ENCODE data around the gene MGLL.
"Not testable (repeated sequence)": the region's sequence is repeated elsewhere in the genome, so short reads cannot be mapped to it uniquely, and the experiment has no call there.

MGLL gene

DNA sequence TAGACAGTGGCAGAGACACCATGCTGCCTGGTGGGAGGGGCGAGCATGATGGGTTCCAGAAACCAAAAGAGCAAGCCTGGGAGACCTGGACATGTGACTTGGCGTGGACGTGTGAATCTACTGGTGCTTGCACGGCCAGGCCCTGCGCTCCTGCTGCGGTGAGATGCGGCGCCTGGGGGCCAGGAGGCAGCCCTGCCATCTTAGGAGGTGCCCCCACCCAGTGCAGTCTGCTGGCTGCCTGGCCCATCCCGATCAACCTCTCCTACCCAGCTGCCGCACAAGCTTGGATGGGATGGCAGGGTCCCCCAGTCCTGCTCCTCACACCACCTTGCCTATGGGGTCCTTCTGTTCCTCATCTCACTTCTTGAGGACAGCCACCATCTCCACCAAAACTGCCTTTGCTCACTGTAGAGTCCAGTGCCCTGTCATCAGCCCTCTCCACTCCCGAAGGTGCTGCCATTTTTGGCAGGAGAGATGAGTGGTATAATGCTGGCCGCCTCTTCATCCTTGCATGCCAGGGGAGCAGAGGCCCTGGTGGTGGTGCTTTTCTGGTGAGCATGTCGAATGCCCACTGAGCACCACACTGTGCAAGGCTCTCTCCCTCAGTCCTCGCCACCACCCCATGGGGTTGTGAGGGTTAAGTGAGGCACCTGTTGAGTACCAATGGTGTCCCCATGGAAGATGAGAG is 152.6 kb downstream of the MGLL start:
- DNase-seq, result no peak

DNA sequence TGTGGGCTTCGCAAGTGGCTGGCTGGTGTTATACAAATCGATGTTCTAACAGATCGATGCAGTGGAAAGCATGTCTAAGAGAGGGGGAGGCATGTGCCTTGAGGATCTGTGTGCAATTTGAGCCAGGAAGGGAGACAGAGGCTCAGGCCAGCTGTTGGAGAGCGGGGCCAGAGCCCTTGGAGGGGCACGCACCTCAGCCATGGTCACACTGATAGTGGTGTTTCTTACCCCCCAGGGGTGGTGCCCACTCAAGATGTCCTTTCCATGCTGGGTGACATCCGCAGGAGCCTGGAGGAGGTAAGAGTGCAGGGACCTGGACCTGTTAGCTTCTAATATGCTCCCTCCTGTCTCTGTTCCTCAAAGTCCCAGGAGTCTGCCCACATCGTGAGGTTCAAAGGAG is 153.4 kb downstream of the MGLL start:
- DNase-seq, result no peak

DNA sequence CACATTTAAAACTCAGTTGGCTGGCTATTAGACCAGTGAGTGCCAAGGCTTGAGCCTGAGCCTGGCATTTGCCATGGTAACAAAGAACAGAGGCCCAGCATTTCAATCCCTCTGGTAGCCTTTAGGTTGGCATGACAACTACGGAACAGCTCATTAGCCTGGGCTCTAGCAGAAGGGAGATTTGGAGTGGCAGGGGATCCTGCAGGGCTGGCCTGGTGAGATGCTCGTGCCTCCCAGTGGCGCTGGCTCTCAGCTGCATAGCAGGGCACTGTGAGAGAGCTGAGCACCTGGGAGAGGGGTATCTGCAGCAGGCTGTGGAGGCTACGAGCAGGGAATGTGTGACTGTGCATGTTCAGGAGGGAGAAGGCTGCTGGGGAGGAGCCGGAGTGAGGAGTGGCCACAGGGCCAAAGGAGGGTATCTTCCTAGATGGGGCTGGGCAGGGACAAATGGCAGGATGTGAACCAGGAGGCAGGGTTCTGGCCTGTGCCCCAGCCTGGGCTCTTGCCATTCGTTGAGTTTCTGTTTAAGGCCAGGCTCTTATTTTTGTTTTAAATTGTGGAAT is 155.1 kb downstream of the MGLL start:
- no peak for DNase-seq

DNA sequence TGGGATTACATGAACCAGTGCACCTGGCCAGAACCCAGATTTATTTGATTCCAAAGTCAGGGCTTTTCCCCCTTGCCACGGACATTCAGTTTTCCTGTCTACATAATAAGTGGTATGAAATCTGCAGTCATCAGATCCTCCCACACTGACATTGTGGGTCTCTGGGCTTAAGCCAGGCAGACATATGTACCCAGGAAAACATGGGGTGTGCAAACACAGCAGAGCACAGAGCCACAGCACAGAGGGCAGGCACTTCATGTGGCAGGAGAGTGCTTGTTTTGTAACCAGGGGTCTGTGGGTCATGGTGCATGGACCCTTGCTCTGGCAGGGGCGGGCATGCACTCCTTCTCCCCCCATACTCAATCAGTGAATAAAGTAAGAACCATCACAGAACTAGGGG is 155.6 kb downstream of the MGLL start:
- DNase-seq, result no peak

DNA sequence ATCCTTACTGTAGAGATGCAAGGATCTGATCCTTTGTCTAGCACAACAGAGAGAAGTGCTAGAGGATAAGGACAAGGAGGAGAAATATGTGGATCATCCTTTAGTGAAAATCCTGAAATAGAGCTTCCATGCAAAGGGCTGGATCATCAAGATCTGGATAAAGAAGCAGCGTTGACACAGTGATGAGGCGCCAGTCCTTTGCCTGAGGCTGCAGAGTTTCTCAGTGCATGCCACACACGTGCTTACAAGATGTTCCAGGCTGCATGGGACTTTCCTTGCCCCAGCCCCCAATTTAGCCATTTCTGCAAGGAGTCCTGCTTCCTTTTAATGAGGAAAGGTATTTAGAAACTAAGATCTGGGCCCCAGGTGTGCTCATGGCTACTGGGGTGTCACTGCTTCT is 156.7 kb downstream of the MGLL start:
- DNase-seq, result no peak

DNA sequence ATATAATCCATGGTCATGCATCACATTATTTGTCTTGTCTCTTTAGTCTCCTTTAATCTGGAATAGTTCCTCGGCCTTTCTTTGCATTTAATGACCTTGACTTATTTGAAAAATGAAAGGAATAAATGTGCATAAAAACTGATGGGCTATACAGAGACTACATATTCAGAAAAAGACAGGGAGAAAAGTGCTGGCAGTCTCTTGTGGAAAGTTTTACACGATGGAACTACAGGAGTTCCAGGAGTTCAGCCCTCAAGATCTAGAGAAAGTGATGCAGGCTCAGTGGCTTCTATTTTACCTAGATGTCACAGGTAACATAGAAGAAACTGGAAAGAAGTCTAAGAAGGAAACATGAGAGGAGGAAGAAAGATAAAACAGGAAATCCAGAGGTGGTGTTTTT is 157.2 kb downstream of the MGLL start:
- DNase-seq, result no peak

DNA sequence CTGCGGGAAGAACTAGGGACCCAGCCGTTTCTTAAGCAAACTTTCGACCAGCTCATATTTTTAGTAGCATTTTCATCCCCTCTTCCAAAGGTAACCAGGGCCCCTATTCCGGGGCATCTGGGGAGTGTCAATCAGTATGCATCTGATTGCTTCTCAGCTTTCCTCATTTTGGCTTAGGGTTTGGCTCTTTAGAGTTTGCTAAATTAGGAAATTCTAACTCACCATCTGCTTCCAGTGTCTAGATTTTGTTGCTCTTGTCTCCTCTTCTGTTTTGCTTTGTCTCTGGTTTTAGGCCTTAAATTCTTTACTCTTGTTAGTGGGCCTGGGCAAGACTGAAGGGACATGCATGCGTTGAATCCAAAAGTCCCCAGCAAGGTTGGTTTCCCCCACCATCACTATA is 159.2 kb downstream of the MGLL start:
- DNase-seq, result no peak

DNA sequence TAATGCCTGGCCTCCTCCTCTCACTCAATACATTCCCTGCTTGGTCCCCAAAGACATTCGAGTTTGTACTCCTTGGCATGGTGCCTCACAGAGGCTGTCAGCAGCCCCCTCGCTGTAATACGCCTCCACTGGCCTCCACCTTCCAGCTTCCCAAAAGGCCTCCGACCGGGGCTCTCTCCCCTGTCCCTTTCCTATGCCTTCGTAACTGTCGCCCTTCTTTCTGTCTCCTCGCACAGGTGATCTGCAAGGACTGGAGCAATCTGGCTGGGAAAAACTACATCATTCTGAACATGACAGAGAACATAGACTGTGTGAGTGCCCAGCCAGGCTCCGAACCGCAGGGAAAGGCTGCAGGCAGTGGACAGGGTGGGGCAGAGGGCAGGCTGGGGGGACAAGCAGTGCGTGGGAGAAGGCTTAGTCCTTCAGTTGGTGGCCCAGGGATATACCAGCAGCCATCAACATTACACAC is 160.3 kb downstream of the MGLL start:
- no peak for DNase-seq

DNA sequence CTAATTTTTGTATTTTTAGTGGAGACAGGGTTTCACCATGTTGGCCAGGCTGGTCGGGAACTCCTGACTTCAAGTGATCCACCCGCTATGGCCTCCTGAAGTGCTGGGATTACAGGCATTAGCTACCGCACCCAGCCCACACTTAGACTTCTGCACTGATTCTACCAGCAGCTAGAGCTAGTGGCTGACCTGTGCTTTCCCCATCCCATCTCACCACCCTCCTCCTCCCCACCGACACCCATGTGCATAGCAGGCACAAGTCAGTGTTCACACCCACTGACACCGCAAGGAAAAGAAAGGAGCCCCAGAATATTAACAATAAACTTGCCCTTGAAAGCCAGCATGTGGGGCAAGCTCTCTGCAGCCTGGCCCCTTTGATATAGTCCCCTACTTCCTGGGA is 160.7 kb downstream of the MGLL start:
- no peak for DNase-seq

DNA sequence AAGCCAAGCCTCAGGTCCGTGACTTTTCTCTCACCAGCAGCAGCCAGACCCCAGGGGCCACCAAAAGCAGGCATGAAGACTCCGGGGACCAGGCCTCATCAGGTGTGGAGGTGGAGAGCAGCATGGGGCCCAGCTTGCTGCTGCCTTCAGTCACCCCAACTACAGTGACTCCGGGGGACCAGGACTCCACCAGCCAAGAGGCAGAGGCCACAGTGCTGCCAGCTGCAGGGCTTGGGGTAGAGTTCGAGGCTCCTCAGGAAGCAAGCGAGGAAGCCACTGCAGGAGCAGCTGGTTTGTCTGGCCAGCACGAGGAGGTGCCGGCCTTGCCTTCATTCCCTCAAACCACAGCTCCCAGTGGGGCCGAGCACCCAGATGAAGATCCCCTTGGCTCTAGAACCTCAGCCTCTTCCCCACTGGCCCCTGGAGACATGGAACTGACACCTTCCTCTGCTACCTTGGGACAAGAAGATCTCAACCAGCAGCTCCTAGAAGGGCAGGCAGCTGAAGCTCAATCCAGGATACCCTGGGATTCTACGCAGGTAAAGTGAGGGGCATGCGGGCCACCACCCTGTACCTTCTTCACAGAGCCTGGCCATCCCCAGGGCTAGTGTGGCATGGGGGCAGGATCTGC is 161.6 kb downstream of the MGLL start:
- DNase-seq, result no peak

DNA sequence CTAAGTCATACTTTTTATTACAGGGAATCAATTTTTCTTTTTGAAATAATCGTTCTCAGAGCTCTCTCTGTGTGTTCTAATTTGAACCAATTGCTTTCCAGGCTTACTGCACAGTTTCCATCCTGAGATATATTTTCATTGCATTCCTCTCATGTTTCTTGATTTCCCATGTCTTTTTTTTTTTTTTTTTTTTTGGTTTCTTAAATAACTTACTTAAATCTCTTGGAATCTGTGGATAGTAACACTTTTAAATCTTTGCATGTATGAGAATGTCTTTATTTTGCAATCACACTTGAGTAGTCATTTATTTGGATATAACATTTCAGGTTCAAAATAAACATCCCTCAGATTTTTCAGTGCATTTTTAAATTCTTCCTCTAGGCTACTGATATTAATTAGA is 164.1 kb downstream of the MGLL start:
- no peak for DNase-seq

DNA sequence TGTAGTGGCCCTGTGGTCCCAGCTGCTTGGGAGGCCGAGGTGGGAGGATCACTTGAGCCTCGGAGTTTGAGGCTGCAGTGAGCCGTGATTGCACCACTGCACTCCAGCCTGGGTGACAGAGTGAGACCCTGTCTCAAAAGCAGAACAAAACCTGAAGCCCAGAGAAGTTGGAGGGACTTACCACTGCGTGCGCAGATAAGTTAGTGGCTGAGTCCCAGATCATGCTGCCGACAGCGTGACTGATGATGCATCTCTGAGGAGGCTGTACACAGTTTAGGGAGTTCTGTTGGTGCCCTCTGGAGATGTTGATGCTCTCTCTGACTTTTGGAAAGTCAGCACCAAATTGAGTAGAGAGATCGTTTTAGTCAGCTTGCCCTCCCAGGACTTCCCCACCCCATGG is 165.4 kb downstream of the MGLL start:
- no peak for DNase-seq

DNA sequence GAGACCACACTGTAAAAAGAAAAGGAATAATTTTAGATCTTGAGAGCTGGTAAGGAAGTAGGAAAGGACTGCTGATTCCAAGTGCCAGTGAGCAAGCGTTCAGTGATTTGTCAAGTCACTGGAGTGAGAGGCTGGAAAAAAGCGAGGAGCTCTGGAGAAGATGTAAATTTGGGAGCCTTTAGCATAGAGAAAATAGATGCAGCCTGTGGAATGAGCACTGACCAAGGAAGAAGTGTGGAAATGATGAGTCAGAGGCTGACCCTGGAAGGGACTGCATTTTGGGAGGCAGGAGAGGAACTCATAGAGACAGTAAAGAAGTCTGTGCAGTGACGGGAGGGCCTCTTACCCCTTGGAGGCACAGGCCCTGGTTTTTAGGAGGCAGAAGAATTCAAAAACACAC is 166.7 kb downstream of the MGLL start:
- no peak for DNase-seq

DNA sequence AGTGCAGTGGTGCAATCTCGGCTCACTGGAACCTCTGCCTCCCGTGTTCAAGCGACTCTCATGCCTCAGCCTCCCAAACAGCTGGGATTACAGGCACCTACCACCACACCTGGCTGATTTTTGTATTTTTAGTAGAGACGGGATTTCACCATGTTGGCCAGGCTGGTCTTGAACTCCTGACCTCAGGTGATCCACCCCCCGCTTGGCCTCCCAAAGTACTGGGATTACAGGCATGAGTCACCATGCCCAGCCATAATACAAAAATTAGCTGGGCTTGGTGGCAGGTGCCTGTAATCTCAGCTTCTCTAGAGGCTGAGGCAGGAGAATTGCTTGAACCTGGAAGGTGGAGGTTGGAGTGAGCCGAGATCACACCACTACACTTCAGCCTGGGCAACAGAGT is 167.3 kb downstream of the MGLL start:
- DNase-seq, result not testable (repeated sequence)

DNA sequence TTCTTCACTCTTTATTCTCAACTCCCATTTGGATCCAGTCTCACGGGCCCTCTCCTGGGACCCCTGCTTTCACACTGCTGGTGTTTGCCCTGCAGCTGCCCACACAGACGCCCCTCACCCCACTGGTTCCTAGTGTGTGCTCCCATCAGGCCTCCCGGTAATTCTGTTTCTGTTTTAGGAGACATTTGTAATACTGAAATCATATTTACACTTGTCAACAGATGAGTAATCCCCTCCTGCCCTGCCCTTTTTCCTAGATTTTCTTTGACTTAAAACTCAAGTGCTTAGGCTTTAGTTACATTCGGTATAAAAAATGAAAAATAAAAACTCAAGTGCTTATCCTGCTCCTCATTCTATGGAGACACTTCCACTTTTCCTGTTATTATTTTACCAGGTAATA is 167.9 kb downstream of the MGLL start:
- no peak for DNase-seq

DNA sequence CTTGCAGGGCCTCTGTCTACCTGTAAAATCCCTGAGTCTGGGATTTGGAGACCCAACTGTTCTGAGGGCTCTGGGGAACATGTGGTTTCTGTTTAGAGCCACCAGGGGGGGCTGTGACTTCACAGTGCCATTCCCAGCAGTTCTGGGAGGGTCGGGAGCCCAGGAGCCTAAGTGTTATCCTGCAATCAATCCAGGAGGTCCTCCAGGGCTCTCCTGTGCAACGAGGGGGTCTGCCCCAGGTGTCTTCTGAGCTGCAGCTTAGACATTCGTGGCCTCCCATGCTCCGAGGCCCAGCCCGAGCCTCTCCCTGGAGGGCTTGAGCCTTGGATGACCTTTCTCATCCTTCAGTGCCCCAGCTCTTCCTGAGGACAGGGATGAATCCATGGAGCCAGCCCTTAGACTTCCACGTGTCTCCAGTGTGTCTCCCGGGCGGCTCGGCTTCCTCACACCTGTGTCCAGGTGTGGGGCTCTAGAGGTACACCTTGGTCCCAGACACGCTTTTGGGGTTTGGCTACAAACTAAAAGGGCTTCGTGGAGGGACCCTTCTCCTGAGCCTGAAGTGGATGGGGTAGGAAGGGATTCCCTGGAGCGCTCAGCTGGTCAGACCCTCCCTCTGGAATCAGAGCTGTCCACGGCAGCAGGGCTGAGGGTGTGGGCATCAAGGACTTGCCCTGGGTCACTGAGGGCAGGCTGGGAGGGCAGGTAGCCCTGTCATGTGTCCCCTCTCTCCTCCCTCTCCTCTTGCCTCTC is 169.9 kb downstream of the MGLL start:
- no peak for DNase-seq

DNA sequence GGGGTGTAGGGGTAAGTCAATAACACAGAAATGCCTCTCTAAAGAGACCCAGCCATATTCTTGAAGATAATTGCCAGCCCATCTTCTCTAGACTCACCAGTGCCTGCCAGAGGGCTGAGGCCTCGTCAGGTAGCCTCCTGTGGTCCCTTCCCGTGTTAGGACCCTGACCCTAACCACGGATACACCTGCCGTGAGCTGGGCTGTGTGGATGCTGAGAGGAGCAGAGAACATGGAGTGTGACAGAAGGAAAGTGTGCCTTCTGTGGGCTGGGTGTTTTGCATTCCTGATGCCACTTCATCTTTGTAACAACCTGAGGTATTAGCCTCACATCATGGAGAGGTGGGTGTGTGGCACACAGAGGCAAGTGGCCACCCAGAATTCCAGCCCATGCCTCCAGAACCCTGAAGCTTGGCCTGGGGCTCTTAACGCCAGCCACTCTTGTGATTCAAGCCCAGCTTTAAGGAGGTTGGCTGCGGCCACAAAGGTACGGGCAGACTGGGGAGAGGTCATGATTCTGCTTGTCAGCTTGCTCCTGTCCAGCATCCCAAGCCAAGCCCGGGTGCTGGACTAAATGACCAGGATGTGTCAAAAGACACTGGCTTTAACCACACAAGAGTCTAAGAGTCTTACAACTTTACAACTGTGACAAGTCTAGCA is 170.7 kb downstream of the MGLL start:
- DNase-seq, result no peak

DNA sequence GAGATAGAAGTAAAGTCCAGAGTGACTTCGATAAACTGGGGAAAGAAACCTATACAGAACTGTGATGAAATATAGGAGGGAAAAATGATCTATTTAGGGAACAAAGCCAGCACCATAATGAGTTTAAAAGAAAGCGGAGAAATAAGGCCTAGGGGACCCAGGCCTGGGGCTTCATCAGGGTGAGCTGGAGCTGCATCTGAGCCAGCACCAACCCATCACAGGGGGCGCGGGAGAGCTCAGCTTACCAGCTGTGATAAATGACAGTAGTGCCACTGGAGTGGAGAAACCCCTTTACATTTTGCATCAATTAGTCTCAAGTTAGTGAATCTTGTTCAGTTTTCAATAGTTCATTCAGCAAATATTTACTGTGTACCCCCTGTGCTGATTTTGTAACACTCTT is 172.1 kb downstream of the MGLL start:
- DNase-seq, result no peak

DNA sequence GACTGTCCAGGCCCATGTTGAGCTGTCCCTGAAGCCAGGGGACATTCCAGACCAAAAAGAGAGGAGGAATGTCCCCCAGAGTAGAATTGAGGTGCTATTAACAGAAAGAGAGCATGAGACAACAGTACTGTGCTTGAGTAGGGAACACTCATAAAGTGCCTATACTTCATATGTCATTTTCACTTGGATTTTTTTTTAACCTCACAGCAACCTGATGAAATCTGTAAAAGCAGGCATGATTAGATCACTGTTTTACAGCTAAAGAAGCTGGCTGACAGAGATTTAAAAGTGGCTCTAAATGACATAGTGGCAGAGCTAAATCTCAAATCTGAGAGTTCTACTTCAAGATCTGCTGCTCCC is 174.5 kb downstream of the MGLL start:
- no peak for DNase-seq

DNA sequence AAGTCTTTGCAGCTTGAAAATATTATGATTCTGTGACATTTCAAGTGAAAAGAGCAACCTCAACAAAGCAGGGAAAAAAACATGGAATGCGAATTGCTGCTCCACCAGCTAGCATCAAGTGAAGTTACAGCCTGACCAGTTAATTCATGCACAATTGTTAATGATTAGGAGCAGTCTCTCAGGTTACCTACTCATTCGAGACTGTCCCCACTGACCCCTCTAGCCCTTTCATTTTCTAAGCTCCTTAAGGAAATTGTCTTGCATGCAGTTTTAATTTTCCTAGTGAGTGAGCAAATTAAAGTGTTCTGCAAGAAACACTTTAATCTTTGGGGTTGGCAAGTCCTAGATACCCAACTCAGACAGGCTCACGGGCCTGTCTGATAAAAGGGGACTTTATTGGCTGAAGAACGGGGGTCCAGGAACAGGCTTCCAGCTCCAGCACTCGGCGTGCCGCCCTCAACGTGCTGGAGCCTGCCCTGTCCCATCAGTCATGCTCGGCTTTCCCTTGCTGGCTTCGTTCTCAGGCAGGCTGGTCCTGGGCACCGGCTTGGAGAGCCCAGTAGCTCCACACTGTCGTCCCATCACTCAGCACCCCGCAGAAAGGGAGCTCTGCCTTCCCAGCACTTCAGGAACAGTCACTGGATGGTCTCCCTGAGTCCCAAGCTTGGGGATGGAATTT is 175.0 kb downstream of the MGLL start:
- DNase-seq, result no peak

DNA sequence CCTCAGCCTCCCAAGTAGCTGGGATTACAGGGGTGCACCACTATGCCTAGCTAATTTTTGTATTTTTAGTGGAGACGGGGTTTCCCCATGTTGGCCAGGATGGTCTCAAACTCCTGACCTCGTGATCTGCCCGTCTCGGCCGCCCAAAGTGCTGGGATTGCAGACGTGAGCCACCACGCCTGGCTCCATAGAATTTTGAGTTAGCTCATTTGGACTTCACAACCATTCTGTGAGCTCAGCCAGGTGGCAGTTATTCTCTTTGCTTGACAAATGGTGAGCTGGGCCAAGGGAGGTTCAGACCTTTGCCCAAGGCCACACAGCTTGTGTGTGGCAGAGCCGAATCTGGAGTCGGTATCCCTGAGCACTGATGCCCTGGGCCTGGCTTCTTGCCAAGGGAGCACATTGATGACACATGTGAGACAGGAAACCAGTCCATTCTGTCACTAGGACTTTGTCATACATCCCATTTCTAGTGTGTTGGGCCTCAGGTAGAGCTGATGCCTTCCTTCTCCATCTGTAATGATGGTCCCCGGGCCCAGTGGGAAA is 175.7 kb downstream of the MGLL start:
- no peak for DNase-seq

DNA sequence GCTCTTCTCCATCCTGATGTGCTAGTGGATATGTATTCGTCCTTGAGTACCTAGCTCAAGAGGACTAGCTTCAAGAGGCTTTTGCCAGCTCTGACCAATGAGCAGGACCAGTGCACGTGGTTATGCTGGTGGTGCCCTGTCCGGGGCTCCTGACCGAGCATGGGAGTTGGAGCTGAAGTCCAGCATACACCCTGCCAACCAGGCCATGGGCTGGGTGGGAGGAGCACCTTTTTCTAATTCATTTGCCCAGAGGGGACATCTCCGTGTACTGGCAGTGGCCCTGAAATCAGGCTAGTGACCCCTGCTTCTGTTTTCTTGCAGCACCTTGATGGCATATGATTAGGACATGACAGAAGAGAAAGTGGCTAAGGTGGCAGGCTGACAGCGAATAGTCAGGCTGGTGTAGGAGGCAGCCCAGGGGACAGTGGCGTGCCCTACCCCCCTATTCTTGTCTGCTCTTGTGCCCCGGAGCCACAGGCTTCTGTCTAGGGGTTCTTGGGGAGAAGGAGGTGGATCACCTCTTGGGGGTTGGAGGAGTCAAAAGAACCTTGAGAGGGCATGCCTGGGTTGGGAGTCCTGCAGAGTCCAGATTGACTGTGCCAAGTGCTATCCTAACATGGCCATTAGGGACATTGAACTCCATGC is 176.8 kb downstream of the MGLL start:
- no peak for DNase-seq
